Measurements from ENCODE around the gene TEX101. TPM values are rescaled to one million over a fixed set of nuclear protein-coding genes. Genes with fewer than 3 reads are reported as not detected.

TEX101 gene
- total RNA-seq, 1 experiment from 2014 or later, result not detected

GRCh38 chr19:43446746-43447489, 32.2 kb downstream of the TEX101 start:
- peak; percentile 78 for DNase-seq (ENCODE audit: low read depth)

- no peak for DNase-seq (ENCODE audit: low read depth)
These were observed 33.0 kb downstream of the TEX101 start for GRCh38 chr19:43447655-43448054.

GRCh38 chr19:43450545-43450997, 35.9 kb downstream of the TEX101 start:
- DNase-seq (ENCODE audit: low read depth), result peak; percentile 92

- DNase-seq (ENCODE audit: low read depth), result no peak
These were observed 37.9 kb downstream of the TEX101 start for GRCh38 chr19:43452582-43452981.

- DNase-seq (ENCODE audit: low read depth), result no peak
These were observed 39.3 kb downstream of the TEX101 start for GRCh38 chr19:43454031-43454430.

GRCh38 chr19:43455321-43456113, 40.8 kb downstream of the TEX101 start:
- no peak for DNase-seq (ENCODE audit: low read depth)

GRCh38 chr19:43457809-43458208, 43.1 kb downstream of the TEX101 start:
- no peak for DNase-seq (ENCODE audit: low read depth)

- DNase-seq (ENCODE audit: low read depth), result no peak
These were observed 45.8 kb downstream of the TEX101 start for GRCh38 chr19:43460362-43461016.

- DNase-seq (ENCODE audit: low read depth), result no peak
These were observed 46.6 kb downstream of the TEX101 start for GRCh38 chr19:43461303-43461702.

GRCh38 chr19:43462383-43462782, 47.7 kb downstream of the TEX101 start:
- no peak for DNase-seq (ENCODE audit: low read depth)

- DNase-seq (ENCODE audit: low read depth), result no peak
These were observed 48.2 kb downstream of the TEX101 start for GRCh38 chr19:43462785-43463380.

GRCh38 chr19:43463381-43464133, 48.9 kb downstream of the TEX101 start:
- peak; percentile 94 for DNase-seq (ENCODE audit: low read depth)

- DNase-seq (ENCODE audit: low read depth), result no peak
These were observed 49.6 kb downstream of the TEX101 start for GRCh38 chr19:43464134-43464775.

GRCh38 chr19:43465468-43466120, 50.9 kb downstream of the TEX101 start, which contains the start of gene LYPD3:
TSS of gene LYPD3 (minus strand) at chr19:43465608. CDS start at chr19:43465571, 37 bp downstream.
- no peak for DNase-seq (ENCODE audit: low read depth)

GRCh38 chr19:43466793-43467192, 52.1 kb downstream of the TEX101 start:
- DNase-seq (ENCODE audit: low read depth), result no peak

- no peak for DNase-seq (ENCODE audit: low read depth)
These were observed 52.6 kb downstream of the TEX101 start for GRCh38 chr19:43467276-43467675.

GRCh38 chr19:43467730-43468129, 53.0 kb downstream of the TEX101 start:
- DNase-seq (ENCODE audit: low read depth), result peak; percentile 59

All from RPMI7951 (cell line).